Measurements from ENCODE around the gene RARA.

RARA gene

GRCh38 chr17:40319651-40320540, 10.9 kb downstream of the RARA start:
- TF ChIP-seq ZFP30 (CRISPR knock-in tag; IDR thresholded peaks at IDR 0.05), result no peak
- no peak for TF ChIP-seq RARB (CRISPR knock-in tag; IDR thresholded peaks at IDR 0.05)
- no peak for TF ChIP-seq SNAI2 (CRISPR knock-in tag; IDR thresholded peaks at IDR 0.05)
- no peak for TF ChIP-seq ZNF8 (CRISPR knock-in tag; IDR thresholded peaks at IDR 0.05)
- no peak for TF ChIP-seq ZNF565 (CRISPR knock-in tag; conservative IDR thresholded peaks at IDR 0.05; ENCODE audit: low read depth)
- TF ChIP-seq ZFP3 (CRISPR knock-in tag; IDR thresholded peaks at IDR 0.05), result no peak
- TF ChIP-seq ARNTL (CRISPR knock-in tag; IDR thresholded peaks at IDR 0.05; ENCODE audit: borderline replicate concordance, low read depth), result no peak
- TF ChIP-seq, protein P1, sequence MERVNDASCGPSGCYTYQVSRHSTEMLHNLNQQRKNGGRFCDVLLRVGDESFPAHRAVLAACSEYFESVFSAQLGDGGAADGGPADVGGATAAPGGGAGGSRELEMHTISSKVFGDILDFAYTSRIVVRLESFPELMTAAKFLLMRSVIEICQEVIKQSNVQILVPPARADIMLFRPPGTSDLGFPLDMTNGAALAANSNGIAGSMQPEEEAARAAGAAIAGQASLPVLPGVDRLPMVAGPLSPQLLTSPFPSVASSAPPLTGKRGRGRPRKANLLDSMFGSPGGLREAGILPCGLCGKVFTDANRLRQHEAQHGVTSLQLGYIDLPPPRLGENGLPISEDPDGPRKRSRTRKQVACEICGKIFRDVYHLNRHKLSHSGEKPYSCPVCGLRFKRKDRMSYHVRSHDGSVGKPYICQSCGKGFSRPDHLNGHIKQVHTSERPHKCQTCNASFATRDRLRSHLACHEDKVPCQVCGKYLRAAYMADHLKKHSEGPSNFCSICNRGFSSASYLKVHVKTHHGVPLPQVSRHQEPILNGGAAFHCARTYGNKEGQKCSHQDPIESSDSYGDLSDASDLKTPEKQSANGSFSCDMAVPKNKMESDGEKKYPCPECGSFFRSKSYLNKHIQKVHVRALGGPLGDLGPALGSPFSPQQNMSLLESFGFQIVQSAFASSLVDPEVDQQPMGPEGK (CRISPR knock-in tag; IDR thresholded peaks at IDR 0.05; ENCODE audit: borderline replicate concordance), result no peak
- no peak for TF ChIP-seq CREB5 (CRISPR knock-in tag; IDR thresholded peaks at IDR 0.05; ENCODE audit: low read depth)
- TF ChIP-seq TCF4 (CRISPR knock-in tag; IDR thresholded peaks at IDR 0.05; ENCODE audit: borderline replicate concordance), result no peak
- TF ChIP-seq, protein P2, sequence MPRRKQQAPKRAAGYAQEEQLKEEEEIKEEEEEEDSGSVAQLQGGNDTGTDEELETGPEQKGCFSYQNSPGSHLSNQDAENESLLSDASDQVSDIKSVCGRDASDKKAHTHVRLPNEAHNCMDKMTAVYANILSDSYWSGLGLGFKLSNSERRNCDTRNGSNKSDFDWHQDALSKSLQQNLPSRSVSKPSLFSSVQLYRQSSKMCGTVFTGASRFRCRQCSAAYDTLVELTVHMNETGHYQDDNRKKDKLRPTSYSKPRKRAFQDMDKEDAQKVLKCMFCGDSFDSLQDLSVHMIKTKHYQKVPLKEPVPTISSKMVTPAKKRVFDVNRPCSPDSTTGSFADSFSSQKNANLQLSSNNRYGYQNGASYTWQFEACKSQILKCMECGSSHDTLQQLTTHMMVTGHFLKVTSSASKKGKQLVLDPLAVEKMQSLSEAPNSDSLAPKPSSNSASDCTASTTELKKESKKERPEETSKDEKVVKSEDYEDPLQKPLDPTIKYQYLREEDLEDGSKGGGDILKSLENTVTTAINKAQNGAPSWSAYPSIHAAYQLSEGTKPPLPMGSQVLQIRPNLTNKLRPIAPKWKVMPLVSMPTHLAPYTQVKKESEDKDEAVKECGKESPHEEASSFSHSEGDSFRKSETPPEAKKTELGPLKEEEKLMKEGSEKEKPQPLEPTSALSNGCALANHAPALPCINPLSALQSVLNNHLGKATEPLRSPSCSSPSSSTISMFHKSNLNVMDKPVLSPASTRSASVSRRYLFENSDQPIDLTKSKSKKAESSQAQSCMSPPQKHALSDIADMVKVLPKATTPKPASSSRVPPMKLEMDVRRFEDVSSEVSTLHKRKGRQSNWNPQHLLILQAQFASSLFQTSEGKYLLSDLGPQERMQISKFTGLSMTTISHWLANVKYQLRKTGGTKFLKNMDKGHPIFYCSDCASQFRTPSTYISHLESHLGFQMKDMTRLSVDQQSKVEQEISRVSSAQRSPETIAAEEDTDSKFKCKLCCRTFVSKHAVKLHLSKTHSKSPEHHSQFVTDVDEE (CRISPR knock-in tag; IDR thresholded peaks at IDR 0.05), result no peak
- no peak for ATAC-seq

DNA sequence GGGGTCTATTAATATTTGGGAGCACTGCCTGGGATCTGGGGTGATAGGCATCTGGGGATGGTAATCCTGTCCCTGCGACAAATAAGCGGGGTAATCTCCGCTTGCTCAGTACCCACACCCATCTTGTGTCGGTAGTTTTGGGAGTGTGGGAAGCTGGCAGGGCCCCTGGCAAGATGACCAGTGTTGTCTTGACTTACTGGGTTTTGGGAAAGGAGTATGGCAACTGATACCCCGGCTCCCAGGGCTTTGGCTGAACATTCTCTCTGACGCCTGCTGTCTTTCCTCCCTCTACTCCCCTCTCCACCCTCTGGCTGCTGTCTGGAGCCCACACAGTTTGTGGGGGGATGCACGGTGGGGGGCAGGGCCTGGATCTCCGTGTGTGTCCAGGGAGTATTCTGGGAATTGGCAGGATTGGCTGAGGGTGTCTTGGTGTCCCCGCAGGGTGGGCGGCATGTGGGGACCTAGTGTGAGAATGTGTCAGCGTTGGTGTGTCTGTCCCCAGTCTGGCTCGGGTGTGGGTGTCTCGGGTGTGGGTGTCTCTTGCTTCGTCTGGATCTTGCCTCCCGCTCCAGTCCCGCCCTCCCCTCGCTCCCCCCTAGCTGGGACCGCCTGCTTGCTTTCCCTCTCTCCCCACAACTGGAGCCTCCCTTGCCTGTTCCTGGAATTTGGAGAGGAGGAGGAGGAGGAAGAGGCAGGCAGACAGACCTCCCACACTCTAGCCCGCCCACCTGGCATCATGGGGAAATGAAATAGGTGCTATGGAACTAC, 12.0 kb downstream of the RARA start:
- ATAC-seq, result no peak
- TF ChIP-seq, protein P2 (CRISPR knock-in tag; IDR thresholded peaks at IDR 0.05), result no peak
- no peak for TF ChIP-seq RARB (CRISPR knock-in tag; IDR thresholded peaks at IDR 0.05)
- TF ChIP-seq ZNF565 (CRISPR knock-in tag; conservative IDR thresholded peaks at IDR 0.05; ENCODE audit: low read depth), result no peak
- no peak for TF ChIP-seq GLIS3 (CRISPR knock-in tag; IDR thresholded peaks at IDR 0.05)
- TF ChIP-seq TCF4 (CRISPR knock-in tag; IDR thresholded peaks at IDR 0.05; ENCODE audit: borderline replicate concordance), result no peak
- TF ChIP-seq, protein P3, sequence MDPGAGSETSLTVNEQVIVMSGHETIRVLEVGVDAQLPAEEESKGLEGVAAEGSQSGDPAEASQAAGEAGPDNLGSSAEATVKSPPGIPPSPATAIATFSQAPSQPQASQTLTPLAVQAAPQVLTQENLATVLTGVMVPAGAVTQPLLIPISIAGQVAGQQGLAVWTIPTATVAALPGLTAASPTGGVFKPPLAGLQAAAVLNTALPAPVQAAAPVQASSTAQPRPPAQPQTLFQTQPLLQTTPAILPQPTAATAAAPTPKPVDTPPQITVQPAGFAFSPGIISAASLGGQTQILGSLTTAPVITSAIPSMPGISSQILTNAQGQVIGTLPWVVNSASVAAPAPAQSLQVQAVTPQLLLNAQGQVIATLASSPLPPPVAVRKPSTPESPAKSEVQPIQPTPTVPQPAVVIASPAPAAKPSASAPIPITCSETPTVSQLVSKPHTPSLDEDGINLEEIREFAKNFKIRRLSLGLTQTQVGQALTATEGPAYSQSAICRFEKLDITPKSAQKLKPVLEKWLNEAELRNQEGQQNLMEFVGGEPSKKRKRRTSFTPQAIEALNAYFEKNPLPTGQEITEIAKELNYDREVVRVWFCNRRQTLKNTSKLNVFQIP (CRISPR knock-in tag; IDR thresholded peaks at IDR 0.05; ENCODE audit: borderline replicate concordance, low read depth), result no peak
- no peak for TF ChIP-seq ESRRG (CRISPR knock-in tag; IDR thresholded peaks at IDR 0.05)
- no peak for TF ChIP-seq ZFP30 (CRISPR knock-in tag; IDR thresholded peaks at IDR 0.05)
- TF ChIP-seq BACH2 (CRISPR knock-in tag; IDR thresholded peaks at IDR 0.05; ENCODE audit: borderline replicate concordance), result no peak
- no peak for TF ChIP-seq ARNTL (CRISPR knock-in tag; IDR thresholded peaks at IDR 0.05; ENCODE audit: borderline replicate concordance, low read depth)
- TF ChIP-seq PPARA (CRISPR knock-in tag; IDR thresholded peaks at IDR 0.05; ENCODE audit: borderline replicate concordance), result no peak
- TF ChIP-seq, protein P1 (CRISPR knock-in tag; IDR thresholded peaks at IDR 0.05; ENCODE audit: borderline replicate concordance), result no peak
- no peak for TF ChIP-seq ZNF70 (CRISPR knock-in tag; IDR thresholded peaks at IDR 0.05)
- TF ChIP-seq ISL1 (CRISPR knock-in tag; IDR thresholded peaks at IDR 0.05), result no peak
- TF ChIP-seq ZFP3 (CRISPR knock-in tag; IDR thresholded peaks at IDR 0.05), result no peak
- TF ChIP-seq OSR1 (CRISPR knock-in tag; IDR thresholded peaks at IDR 0.05), result no peak
- TF ChIP-seq CSRNP3 (CRISPR knock-in tag; IDR thresholded peaks at IDR 0.05), result no peak
